HTR-8/SVneo (cell line): ENCODE results near the gene HOXC11.

Experiments used
- DNase-seq: peaks from one replicate; pipeline ENCODE4 v3.0.0; 2011; ENCODE audit warnings: low spot score, mixed read lengths; ENCODE audit not compliant: insufficient read length
- FAIRE-seq: peaks from 2 replicates; lab custom pipeline; 2011; peaks lifted over from hg19 to GRCh38; lab: Jason Lieb, UNC

The HOXC11 gene

GRCh38 chr12:54005853-54006558, 33.1 kb downstream of the HOXC11 start:
- FAIRE-seq (peak; percentile 46), DNase-seq (peak; percentile 77)

GRCh38 chr12:54006559-54007220, 33.8 kb downstream of the HOXC11 start:
- no peak for DNase-seq
- FAIRE-seq = no peak

GRCh38 chr12:54007538-54008259, 34.8 kb downstream of the HOXC11 start:
- DNase-seq (no peak), FAIRE-seq (peak; percentile 28)

GRCh38 chr12:54008260-54008552, 35.3 kb downstream of the HOXC11 start:
- FAIRE-seq (no peak), DNase-seq (no peak)

GRCh38 chr12:54009171-54010052, 36.5 kb downstream of the HOXC11 start:
- no peak for DNase-seq
- FAIRE-seq = peak; percentile 44

GRCh38 chr12:54010053-54010971, 37.4 kb downstream of the HOXC11 start:
- no peak for DNase-seq
- no peak for FAIRE-seq

- DNase-seq = no peak
- FAIRE-seq = no peak
Observed at GRCh38 chr12:54010972-54011664, 38.2 kb downstream of the HOXC11 start.

GRCh38 chr12:54011665-54012532, 39.0 kb downstream of the HOXC11 start:
- no peak for FAIRE-seq
- DNase-seq = no peak

- no peak for DNase-seq
Observed at GRCh38 chr12:54012631-54013409, 39.9 kb downstream of the HOXC11 start.

GRCh38 chr12:54014377-54015017, 41.6 kb downstream of the HOXC11 start:
- DNase-seq (no peak), FAIRE-seq (no peak)

More at GRCh38 chr12:54012631-54013409, 39.9 kb downstream of the HOXC11 start:
- FAIRE-seq = no peak

- FAIRE-seq (no peak), DNase-seq (no peak)
Observed at GRCh38 chr12:54015018-54015931, 42.3 kb downstream of the HOXC11 start.

GRCh38 chr12:54016051-54016450, 43.1 kb downstream of the HOXC11 start:
- no peak for FAIRE-seq
- DNase-seq = no peak

- FAIRE-seq (no peak), DNase-seq (no peak)
Observed at GRCh38 chr12:54016478-54016964, 43.6 kb downstream of the HOXC11 start.

- FAIRE-seq (no peak), DNase-seq (no peak)
Observed at GRCh38 chr12:54017027-54017788, 44.3 kb downstream of the HOXC11 start.
